Activated T-cell treated with anti-CD3 and anti-CD28 coated beads, Interleukin-2, amount 50 U/mL, for 1 hour (primary cell): ENCODE data around the gene ASCL2.

Experiments used
- DNase-seq: peaks from one replicate; pipeline ENCODE4 v3.0.0-alpha.2; 2020

The ASCL2 gene, protein sequence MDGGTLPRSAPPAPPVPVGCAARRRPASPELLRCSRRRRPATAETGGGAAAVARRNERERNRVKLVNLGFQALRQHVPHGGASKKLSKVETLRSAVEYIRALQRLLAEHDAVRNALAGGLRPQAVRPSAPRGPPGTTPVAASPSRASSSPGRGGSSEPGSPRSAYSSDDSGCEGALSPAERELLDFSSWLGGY

DNA sequence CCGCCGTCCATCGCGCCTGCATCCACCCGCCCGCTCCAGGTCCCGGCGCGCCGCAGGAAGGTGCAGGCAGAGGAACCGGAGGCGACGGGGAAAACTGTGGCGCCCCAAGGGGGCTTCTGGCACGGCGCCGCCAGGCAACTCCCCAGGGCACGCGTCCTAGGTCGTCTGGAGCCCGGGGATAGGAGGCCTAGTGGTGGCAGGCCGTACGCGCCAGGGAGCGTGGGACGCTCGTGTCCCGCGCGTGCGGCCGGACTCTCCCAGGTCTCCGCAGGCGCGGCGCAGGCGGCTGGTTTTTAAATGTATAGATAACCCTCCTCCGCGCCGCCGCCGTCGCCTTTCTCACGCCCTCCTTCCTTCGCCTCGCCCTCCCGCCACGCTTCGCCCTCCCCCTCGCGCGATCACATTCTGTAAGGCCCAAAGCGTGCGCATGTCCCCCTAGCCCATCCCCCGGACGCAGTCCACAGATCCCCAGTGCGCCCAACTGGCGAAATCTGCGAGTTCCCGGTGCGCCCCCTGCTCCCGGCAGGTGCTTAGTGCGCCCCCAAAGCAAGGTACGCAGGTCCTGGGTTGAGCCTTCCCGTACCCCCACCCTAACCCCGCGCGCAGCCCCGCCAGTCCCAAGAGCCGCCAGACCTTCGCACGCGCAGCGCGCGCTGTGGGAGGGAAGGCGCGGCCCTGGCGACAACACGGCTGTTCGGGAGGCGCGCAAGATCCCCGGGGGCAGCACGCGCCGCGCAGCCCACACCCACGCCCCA, at the start of gene ASCL2:
ASCL2 (minus strand) TSS at position 267 of the 755 bp plus-strand sequence; CDS start at position 11, 256 bp downstream.
- DNase-seq, result no peak

GRCh38 chr11:2319791-2320472, 49.5 kb upstream of the ASCL2 start:
- no peak for DNase-seq

- no peak for DNase-seq
Observed at GRCh38 chr11:2318707-2319106, 48.3 kb upstream of the ASCL2 start.

- DNase-seq, result no peak
Observed at GRCh38 chr11:2318123-2318522, 47.7 kb upstream of the ASCL2 start.

DNA sequence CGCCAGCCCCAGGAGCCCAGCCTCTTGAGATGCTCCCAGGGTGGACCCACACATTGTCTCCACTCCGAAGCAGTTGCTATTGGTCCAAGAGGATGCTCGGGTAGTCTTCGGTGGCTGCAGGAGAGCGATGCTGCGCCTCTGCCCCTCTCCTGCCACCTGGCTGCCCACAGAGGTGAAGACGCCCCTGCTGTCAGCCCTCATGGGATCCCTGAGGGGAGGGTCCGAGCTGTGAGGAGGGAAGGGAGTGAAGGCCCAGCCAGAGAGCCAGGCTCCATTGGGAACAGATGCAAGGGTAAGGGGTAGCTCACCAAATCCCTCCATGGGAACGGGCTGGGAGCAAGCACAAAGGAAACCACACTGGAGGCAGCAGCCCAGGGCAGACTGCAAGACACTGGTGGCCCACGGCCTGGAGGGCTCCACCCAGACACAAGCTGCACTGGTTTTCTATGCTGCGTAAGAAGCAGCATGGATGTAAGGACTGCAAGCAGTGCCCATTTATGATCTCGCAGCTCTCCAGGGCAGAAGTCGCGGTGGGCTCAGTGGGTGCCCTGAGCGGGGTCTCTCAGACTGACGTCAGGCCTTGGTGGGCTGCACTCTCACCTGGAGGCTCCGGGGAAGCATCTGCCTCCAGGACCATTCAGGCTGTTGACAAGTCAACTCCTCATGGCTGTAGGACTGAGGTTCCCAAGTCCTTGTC, 47.1 kb upstream of the ASCL2 start:
- DNase-seq, result no peak

DNA sequence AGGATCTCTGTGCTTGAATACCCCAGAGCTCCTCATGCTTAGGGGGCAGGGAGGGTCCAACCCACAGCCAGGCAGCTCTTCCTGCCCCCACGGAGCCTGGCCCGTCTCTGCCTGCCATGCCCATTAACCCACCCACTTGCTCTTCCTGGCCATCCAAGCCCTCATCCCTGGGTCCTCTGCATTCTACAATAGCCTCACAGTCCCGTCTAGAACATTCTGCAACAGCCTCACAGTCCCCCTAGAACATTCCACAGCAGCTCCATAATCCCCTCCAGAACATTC, 46.5 kb upstream of the ASCL2 start:
- DNase-seq, result no peak

DNA sequence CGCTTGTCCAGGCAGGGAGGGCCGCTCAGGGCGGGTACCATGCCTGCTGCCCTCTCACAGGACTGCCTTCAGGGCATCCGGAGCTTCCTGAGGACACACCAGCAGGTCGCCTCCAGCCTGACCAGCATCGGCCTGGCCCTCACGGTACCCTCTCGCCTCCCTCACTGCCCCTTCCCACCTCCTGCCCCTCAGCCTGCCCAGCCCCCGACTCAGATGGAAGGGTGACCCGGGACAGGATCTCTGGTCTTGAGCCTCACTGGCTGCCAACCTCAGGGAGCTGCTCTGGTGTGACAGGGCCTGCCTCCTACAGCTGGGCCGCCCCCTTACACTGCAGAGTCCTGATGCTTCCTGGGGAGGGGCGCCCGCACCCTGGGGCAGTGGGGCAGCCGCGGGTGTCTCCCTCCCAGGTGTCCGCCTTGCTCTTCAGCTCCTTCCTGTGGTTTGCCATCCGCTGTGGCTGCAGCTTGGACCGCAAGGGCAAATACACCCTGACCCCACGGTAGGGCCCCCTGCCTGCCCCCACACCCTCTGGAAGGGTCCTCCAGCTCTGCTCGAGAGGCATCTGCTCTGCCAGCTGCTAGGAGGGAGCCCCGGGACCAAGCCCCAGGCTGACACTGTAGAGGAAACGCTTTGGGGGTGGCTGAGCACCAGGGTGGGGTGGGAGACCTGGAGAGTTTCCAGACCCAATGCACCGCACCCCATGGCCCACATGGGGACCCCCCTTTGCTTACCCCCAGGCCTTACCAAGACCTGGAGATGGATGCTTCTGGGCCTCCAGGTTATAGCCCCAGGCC, 46.0 kb upstream of the ASCL2 start:
- DNase-seq, result no peak

GRCh38 chr11:2315395-2316168, 45.2 kb upstream of the ASCL2 start:
- no peak for DNase-seq

GRCh38 chr11:2314525-2315394, 44.4 kb upstream of the ASCL2 start:
- DNase-seq, result no peak

DNA sequence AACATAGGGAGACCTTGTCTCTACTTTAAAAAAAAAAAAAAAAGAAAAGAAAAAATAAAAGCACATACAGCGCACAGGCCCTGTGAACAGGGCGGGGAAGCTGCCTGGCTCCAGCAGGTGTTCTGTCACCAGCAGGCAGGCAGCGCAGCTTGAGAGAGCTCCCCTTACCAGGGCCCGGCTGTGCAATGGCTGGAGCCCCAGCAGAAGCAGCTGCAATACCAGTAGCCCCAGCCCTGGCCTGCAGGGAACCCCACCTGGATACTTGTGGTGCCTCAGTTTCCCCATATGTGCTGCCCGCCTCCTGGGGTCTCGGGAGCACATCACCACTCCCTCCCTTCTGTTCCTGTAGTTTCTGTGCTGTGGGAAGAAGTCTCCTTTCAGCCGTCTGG, 43.7 kb upstream of the ASCL2 start:
- DNase-seq, result no peak

- no peak for DNase-seq
Observed at GRCh38 chr11:2313051-2313951, 42.9 kb upstream of the ASCL2 start.

GRCh38 chr11:2312232-2313042, 42.0 kb upstream of the ASCL2 start:
- no peak for DNase-seq

- DNase-seq, result no peak
Observed at GRCh38 chr11:2311353-2312133, 41.2 kb upstream of the ASCL2 start.

- DNase-seq, result no peak
Observed at GRCh38 chr11:2310786-2311352, 40.5 kb upstream of the ASCL2 start.

GRCh38 chr11:2310073-2310785, 39.8 kb upstream of the ASCL2 start:
- DNase-seq, result no peak

DNA sequence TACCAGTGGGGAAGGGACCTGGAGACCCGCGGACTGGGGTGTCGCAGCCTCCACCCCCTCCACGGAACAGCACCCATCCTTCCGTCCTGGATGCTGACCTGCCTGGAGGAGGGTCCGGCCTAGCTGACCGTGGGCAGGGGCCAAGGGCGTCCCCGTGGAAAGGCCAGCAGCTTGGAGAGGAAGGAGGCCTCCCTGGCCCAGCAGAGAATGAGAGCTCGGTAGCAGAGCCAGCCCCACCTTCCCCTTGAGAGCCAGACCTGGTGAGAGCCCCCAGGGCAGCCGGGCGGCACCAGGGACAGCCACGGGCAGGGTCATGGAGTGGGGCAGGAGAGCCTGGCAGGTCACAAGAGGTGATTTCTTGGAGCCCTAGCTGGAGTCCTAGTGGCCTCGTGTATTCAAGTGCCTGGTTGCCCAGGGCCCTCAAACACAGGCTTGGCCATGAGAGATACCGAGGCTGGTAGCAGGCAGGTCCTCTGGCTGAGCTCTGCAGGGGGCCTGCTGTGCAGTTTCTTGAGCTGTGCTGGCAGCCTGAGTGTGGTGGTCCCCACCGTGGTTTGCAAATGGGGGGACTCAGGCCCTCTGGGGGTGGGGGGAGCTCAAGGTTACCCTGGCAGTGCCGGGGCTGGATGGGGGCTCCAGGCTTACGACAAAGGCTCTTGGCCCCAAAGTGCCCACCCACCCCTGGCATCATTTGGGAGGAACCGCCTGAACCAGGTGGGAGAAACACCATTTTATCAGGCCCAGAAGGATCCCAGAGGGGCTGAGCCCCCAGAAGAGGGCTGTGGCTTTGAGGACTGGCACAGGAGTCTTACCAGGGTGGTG, 39.1 kb upstream of the ASCL2 start:
- no peak for DNase-seq
